ENCODE results near the gene RBKS. TPM values are rescaled to one million over a fixed set of nuclear protein-coding genes. Genes with fewer than 3 reads are reported as not detected.

Gene RBKS
- total and polyA plus RNA-seq, 2 of the 13 experiments (the other 11 are each of a cell fraction or from before 2014, with no cell fraction given): 7.7 to 8.3 TPM

GRCh38 chr2:27752551-27753237 is 137.5 kb downstream of the RBKS start (continued):
- no peak for TF ChIP-seq ZBED4 (CRISPR knock-in tag; IDR thresholded peaks at IDR 0.05; ENCODE audit: borderline replicate concordance)
- no peak for TF ChIP-seq WIZ (CRISPR knock-in tag; IDR thresholded peaks at IDR 0.05)
- TF ChIP-seq NRL (CRISPR knock-in tag; IDR thresholded peaks at IDR 0.05; ENCODE audit: borderline replicate concordance): no peak
- TF ChIP-seq CENPT (CRISPR knock-in tag; IDR thresholded peaks at IDR 0.05; ENCODE audit: low read depth): no peak
- no peak for TF ChIP-seq XRCC5 (optimal IDR thresholded peaks at IDR 0.05; ENCODE audit: low read length)
- TF ChIP-seq ATF2 (CRISPR knock-in tag; IDR thresholded peaks at IDR 0.05): peak; percentile 4; the same call in 1 of the 2 replicates
- TF ChIP-seq YEATS2 (CRISPR knock-in tag; IDR thresholded peaks at IDR 0.05; ENCODE audit: borderline replicate concordance): no peak
- 0 out of 2 replicates have a peak, but pooled peaks have one; percentile 59 for TF ChIP-seq HMGXB3 (CRISPR knock-in tag; IDR thresholded peaks at IDR 0.05; ENCODE audit: borderline replicate concordance)
- no peak for TF ChIP-seq ZBTB33 (CRISPR knock-in tag; IDR thresholded peaks at IDR 0.05)
- TF ChIP-seq IKZF1 (IDR thresholded peaks at IDR 0.05): no peak
- no peak for TF ChIP-seq NFRKB (IDR thresholded peaks at IDR 0.05)
- peak; percentile 89 for TF ChIP-seq CEBPB (IDR thresholded peaks at IDR 0.05; ENCODE audit: borderline replicate concordance, low read depth, low read length)
- TF ChIP-seq EP300 (IDR thresholded peaks at IDR 0.05; ENCODE audit: low read depth in 2 of 2, low read length in 2 of 2): peak; percentile 28 to 77; a peak in 2 of 4 replicates
- TF ChIP-seq EP300 (CRISPR knock-in tag; IDR thresholded peaks at IDR 0.05; ENCODE audit: borderline replicate concordance): 0 out of 2 replicates have a peak, but pooled peaks have one; percentile 62
- TF ChIP-seq BORCS8-MEF2B (CRISPR knock-in tag; IDR thresholded peaks at IDR 0.05): 0 out of 2 replicates have a peak, but pooled peaks have one; percentile 8
- TF ChIP-seq ZNF10 (CRISPR knock-in tag; IDR thresholded peaks at IDR 0.05; ENCODE audit: borderline replicate concordance, low read depth): no peak
- TF ChIP-seq GTF2F1 (IDR thresholded peaks at IDR 0.05; ENCODE audit: low read length): no peak
- no peak for TF ChIP-seq HDAC6 (IDR thresholded peaks at IDR 0.05; ENCODE audit: low read depth, low read length)

All from HepG2 (cell line).